Body of pancreas (tissue), 4 donors: ENCODE results near the gene PLA2G15. TPM values are rescaled to one million over a fixed set of nuclear protein-coding genes. Genes with fewer than 3 reads are reported as not detected.

Source experiments
- ATAC-seq: fragments of 150-250 bp; one replicate; pipeline ENCODE4 v1.9.1; 2016
- DNase-seq, 4 donors: peaks; one replicate each; pipeline ENCODE4 v3.0.0-alpha.2; 2019
- H3K27ac ChIP-seq, 4 donors: fragments of 200-600 bp; sonication (generic); 1 replicate in 3 of 4; 2 replicates in 1 of 4; pipeline versions ENCODE4 v1.5.1 to v1.6.1; 2016 to 2019; ENCODE audit warnings: mild to moderate bottlenecking in 1 of 4, mixed read lengths in 1 of 4, moderate library complexity in 1 of 4
- H3K27me3 ChIP-seq, 2 donors: fragments of 200-600 bp; sonication (generic); one replicate each; pipeline ENCODE4 v1.6.0; 2016; ENCODE audit warnings: mild to moderate bottlenecking in 1 of 2
- H3K36me3 ChIP-seq, 2 donors: fragments of 200-600 bp; sonication (generic); replicated peaks in 1 of 2; 2 replicates each; pipeline ENCODE4 v1.5.1; 2016; ENCODE audit warnings: low read depth in 2 of 2; ENCODE audit not compliant: insufficient read depth in 1 of 2
- H3K4me1 ChIP-seq: fragments of 200-600 bp; sonication (generic); one replicate; pipeline ENCODE4 v1.6.0; 2016
- H3K4me3 ChIP-seq, 2 donors: fragments of 200-600 bp; sonication (generic); 1 replicate in 1 of 2; 2 replicates in 1 of 2; pipeline ENCODE4 v1.5.1; 2016 to 2019
- H3K9me3 ChIP-seq, 3 donors: fragments of 200-600 bp; sonication (generic); 1 replicate in 2 of 3; 2 replicates in 1 of 3; pipeline ENCODE4 v1.5.1; 2016
- POLR2A ChIP-seq, 3 donors: fragments of 450-650 bp; IDR thresholded peaks; one replicate each; pipeline ENCODE4 v1.6.1; 2016; ENCODE audit warnings: antibody characterized with exemption in 3 of 3, mild to moderate bottlenecking in 2 of 3
- WGBS, 2 donors: methylation state at CpG; one replicate each; pipeline ENCODE4 v1.1.5; 2017; 5-methylcytosine and 5-hydroxymethylcytosine counted together
- intact Hi-C: fragments of 100-400 bp; cut with DNase I; formaldehyde crosslinking; loops from one replicate; pipeline ENCODE4 v1.15.1; 2023
- total RNA-seq, 2 donors: library from RNA; depleted of rRNA; stranded (reverse); fragments of >200 nt; gene quantifications; one replicate each; pipeline ENCODE4 v1.1.0, GENCODE V29; 2016
- TF ChIP-seq, protein P1 (sequence below), 7 experiments: fragments of 450-650 bp in 4 of 7; fragments of 200-600 bp in 3 of 7; sonication (generic) in 3 of 7; IDR thresholded peaks; one replicate each; pipeline ENCODE4 v1.5.1; 2016 to 2019; ENCODE audit warnings: antibody characterized with exemption in 7 of 7

Gene PLA2G15, protein sequence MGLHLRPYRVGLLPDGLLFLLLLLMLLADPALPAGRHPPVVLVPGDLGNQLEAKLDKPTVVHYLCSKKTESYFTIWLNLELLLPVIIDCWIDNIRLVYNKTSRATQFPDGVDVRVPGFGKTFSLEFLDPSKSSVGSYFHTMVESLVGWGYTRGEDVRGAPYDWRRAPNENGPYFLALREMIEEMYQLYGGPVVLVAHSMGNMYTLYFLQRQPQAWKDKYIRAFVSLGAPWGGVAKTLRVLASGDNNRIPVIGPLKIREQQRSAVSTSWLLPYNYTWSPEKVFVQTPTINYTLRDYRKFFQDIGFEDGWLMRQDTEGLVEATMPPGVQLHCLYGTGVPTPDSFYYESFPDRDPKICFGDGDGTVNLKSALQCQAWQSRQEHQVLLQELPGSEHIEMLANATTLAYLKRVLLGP
- total RNA-seq: 1 to 10 TPM; 8.2 to 9.6 TPM

DNA sequence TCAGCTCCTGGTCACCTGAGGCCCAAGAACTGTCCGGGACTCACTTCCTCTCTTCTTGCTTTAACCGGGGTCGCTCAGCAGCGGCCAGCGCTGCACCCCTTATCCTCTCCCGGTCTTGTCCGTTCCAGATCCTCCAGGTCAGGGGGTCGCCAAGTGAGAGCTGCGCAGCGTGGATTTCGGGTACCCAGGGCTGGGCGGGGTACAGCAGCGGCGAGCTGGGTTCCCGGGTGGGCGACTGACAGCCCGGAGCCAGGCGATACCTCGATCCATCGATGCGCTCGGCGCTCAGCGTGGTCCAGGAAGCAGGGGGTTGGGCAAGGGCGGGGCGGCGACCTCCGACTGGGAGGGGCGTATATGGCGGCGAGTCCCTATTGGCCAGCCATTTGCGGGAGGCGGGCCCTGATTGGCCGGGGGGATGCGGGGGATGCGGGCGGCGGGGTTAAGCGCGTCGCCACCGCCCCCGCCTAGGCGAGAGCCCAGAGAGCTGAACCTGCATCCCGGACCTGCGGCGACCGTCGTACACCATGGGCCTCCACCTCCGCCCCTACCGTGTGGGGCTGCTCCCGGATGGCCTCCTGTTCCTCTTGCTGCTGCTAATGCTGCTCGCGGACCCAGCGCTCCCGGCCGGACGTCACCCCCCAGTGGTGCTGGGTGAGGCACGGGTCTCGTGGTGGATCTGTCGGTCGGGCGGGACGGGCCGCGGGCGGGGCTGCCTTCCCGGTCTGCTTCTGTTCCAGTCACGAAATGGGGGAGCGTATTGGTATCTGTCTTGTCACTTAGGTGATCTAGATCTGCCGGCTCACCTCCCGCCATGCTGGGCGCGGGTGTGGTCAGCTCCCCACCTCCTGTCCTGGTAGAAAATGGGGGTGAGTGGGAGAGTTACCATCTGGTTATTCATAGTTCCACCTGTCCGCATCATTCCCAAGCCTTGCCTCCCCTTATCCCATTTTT lies at the start of gene PLA2G15:
TSS of gene PLA2G15 (plus strand) at position 471 of the 951 bp plus-strand sequence. CDS start at position 525, 54 bp downstream.
- Histone ChIP-seq H3K4me1 (peaks cover 21% of the 10 kb centered on the region), H3K9me3 (no peaks in the 10 kb centered on the region), H3K4me3 (peak within 1 kb of the TSS; percentile 81 to 88), H3K27ac (peak within 1 kb of the TSS in 3 of 4 donors; percentile 15 to 42 (median 42)), H3K27me3 (no peaks in the 10 kb centered on the region), H3K36me3 (peaks cover 0 to 2% of the 10 kb centered on the region in 2 donors)
- ATAC-seq: peak; percentile 98
- DNase-seq: peak; percentile 95 to 97 (median 96)
- intact Hi-C loops: no loop called here
- TF ChIP-seq, protein P1, sequence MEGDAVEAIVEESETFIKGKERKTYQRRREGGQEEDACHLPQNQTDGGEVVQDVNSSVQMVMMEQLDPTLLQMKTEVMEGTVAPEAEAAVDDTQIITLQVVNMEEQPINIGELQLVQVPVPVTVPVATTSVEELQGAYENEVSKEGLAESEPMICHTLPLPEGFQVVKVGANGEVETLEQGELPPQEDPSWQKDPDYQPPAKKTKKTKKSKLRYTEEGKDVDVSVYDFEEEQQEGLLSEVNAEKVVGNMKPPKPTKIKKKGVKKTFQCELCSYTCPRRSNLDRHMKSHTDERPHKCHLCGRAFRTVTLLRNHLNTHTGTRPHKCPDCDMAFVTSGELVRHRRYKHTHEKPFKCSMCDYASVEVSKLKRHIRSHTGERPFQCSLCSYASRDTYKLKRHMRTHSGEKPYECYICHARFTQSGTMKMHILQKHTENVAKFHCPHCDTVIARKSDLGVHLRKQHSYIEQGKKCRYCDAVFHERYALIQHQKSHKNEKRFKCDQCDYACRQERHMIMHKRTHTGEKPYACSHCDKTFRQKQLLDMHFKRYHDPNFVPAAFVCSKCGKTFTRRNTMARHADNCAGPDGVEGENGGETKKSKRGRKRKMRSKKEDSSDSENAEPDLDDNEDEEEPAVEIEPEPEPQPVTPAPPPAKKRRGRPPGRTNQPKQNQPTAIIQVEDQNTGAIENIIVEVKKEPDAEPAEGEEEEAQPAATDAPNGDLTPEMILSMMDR (IDR thresholded peaks at IDR 0.05): no peak
- peak in 2 of 3 donors; percentile 58 to 68 for TF ChIP-seq POLR2A (IDR thresholded peaks at IDR 0.05)
- whole genome bisulfite sequencing, 2 donors: 0 to 1% methylated on average over 5 to 62 of the region's 75 CpGs

DNA sequence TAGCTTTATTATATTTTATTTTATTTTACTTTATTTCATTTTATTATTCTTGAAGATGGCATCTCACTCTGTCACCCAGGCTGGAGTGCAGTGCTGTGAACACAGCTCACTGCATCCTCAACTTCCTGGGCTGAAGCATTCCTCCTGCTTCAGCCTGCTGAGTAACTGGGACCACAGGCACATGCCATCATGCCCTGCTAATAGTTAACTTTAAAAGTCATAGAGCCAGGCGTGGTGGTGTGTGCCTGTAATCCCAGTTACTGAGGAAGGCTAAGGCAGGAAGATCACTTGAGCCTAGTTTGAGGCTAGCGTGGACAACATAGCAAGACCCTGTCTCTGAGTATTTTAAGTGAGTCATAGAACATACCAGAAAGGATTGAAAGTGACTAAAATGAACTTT lies 47.9 kb upstream of the PLA2G15 start:
- DNase-seq: no peak
- intact Hi-C loops: no loop called here
- TF ChIP-seq, protein P1 (IDR thresholded peaks at IDR 0.05): no peak
- TF ChIP-seq POLR2A (IDR thresholded peaks at IDR 0.05): no peak

DNA sequence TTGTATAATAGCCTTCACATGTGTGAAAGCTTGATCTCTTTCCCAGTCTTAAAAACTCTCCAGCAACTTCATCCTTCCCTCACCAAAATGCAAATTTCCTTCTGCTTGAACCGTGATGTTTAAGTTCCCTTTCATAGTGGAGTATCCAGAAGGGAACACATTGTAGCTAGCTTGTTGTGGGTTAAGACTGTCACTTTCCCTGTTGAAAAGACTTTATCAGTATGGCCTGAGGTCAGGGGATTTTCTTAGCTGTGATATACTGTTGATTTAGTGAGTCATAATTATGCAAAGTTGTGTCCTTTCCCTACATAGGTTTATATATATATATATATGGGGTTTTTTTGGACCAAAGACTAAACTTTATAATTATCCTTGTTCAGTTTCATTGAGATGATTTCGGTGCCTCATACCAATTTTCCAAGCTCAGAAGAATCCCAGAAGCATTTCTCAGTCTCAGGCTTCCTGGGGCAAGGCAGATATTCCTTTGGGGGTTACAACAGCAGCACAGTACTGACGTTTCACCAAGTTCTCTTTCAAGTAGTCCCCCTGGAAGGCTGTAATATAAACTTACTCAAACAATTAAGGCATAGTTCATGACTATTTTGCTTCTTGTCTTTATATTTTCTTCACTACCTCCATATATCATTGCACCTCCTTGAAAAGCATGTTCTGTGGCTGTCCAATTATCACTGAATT lies 44.9 kb upstream of the PLA2G15 start:
- Histone ChIP-seq H3K4me1 (no peaks in the 10 kb centered on the region), H3K27ac (peak overlapping the region in 1 of 4 donors; percentile 34), H3K4me3 (no peak overlapping the region), H3K27me3 (no peaks in the 10 kb centered on the region), H3K9me3 (no peaks in the 10 kb centered on the region), H3K36me3 (no peaks in the 10 kb centered on the region)
- no peak for TF ChIP-seq POLR2A (IDR thresholded peaks at IDR 0.05)
- TF ChIP-seq, protein P1 (IDR thresholded peaks at IDR 0.05): no peak
- 58 to 65% methylated on average over 3 of the region's 3 CpGs for WGBS, 2 donors
- DNase-seq (no peak), ATAC-seq (peak; percentile 55)
- intact Hi-C loops: no loop called here

More for the DNA sequence above, 47.9 kb upstream of the PLA2G15 start:
- H3K9me3 ChIP-seq: no peaks in the 10 kb centered on the region
- H3K27me3 ChIP-seq: no peaks in the 10 kb centered on the region
- WGBS, 2 donors: 88 to 96% methylated on average over 2 of the region's 2 CpGs
- ATAC-seq: no peak
- H3K4me3 ChIP-seq: no peak overlapping the region
- no peaks in the 10 kb centered on the region for H3K36me3 ChIP-seq
- no peaks in the 10 kb centered on the region for H3K4me1 ChIP-seq
- no peak overlapping the region for H3K27ac ChIP-seq

DNA sequence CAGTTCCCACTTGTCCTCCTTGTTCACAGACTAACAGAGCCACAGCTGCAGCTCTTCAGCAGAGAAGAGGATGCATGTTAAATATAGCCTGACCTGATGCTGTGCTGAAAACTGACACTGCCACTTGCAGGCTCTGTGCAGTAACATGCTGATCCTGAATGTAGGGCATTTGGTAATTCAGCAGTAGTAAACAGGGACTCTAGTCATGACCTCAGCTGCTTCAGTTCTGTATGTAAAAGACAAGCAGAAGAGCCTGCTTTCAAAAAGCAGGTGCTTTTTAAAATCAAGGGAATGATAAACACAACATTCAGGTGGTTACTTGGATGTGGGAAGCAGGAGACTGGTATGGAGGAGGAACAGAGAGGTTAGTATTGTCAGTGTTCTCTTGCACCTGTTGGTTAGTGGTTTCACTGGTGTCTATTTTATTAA lies 43.1 kb upstream of the PLA2G15 start:
- ATAC-seq: no peak
- Histone ChIP-seq H3K27me3 (no peaks in the 10 kb centered on the region), H3K36me3 (no peaks in the 10 kb centered on the region), H3K4me1 (no peaks in the 10 kb centered on the region), H3K4me3 (no peak overlapping the region), H3K27ac (no peak overlapping the region), H3K9me3 (no peaks in the 10 kb centered on the region)
- intact Hi-C loops: no loop called here
- TF ChIP-seq, protein P1 (IDR thresholded peaks at IDR 0.05): no peak
- TF ChIP-seq POLR2A (IDR thresholded peaks at IDR 0.05): no peak
- no peak for DNase-seq
